HepG2 (cell line): Measurements from ENCODE around the gene WDR82. TPM values are rescaled to one million over a fixed set of nuclear protein-coding genes. Genes with fewer than 3 reads are reported as not detected.

Source experiments
- AGO2 ChIP-seq: fragments of 200-400 bp; formaldehyde crosslinking; optimal IDR thresholded peaks from 2 replicates; pipeline ENCODE3; 2017; ENCODE audit warnings: mild to moderate bottlenecking, low read depth, low read length, moderate library complexity
- GATA4 ChIP-seq: sonication (generic); IDR thresholded peaks from 2 replicates; pipeline ENCODE4 v1.6.1; 2016; ENCODE audit warnings: antibody characterized with exemption, low read depth, borderline replicate concordance
- HDAC1 ChIP-seq: sonication (generic); formaldehyde crosslinking; IDR thresholded peaks from 2 replicates; pipeline ENCODE4 v1.5.1; 2020; ENCODE audit warnings: mild to moderate bottlenecking, missing genetic modification reagents
- KDM3A ChIP-seq: IDR thresholded peaks from 2 replicates; pipeline ENCODE4 v1.6.1; 2018; ENCODE audit warnings: low read depth, missing compliant biosample characterization
- NR2C2 ChIP-seq: sonication (generic); formaldehyde crosslinking; IDR thresholded peaks from 2 replicates; pipeline ENCODE4 v1.4.0; 2020; ENCODE audit warnings: missing genetic modification reagents, mild to moderate bottlenecking, moderate library complexity, borderline replicate concordance
- NR2F2 ChIP-seq: IDR thresholded peaks from 2 replicates; pipeline ENCODE4 v1.6.1; 2012; ENCODE audit warnings: low read depth, inconsistent platforms, borderline replicate concordance
- SAP130 ChIP-seq: IDR thresholded peaks from 2 replicates; pipeline ENCODE4 v1.6.1; 2016; ENCODE audit warnings: low read depth
- SMC3 ChIP-seq: IDR thresholded peaks from 2 replicates; pipeline ENCODE4 v1.6.1; 2011; ENCODE audit warnings: low read length, improper control_type of control experiment
- SNAPC2 ChIP-seq: sonication (generic); formaldehyde crosslinking; IDR thresholded peaks from 2 replicates; pipeline ENCODE4 v1.8.1; 2022; ENCODE audit warnings: mild to moderate bottlenecking, missing genetic modification reagents
- ZBTB8A ChIP-seq: sonication (generic); formaldehyde crosslinking; IDR thresholded peaks from 2 replicates; pipeline ENCODE4 v1.4.0; 2020; ENCODE audit warnings: mild to moderate bottlenecking, low read depth, missing genetic modification reagents, borderline replicate concordance
- ZNF232 ChIP-seq: sonication (generic); formaldehyde crosslinking; IDR thresholded peaks from 2 replicates; pipeline ENCODE4 v1.4.0; 2020; ENCODE audit warnings: missing genetic modification reagents, borderline replicate concordance
- ZNF33B ChIP-seq: sonication (generic); formaldehyde crosslinking; IDR thresholded peaks from 2 replicates; pipeline ENCODE4 v1.5.1; 2020; ENCODE audit warnings: mild to moderate bottlenecking, missing genetic modification reagents
- ZNF556 ChIP-seq: sonication (generic); formaldehyde crosslinking; IDR thresholded peaks from 2 replicates; pipeline ENCODE4 v1.4.0; 2020; ENCODE audit warnings: mild to moderate bottlenecking, missing genetic modification reagents, borderline replicate concordance
- ZNF816 ChIP-seq: sonication (generic); formaldehyde crosslinking; IDR thresholded peaks from 2 replicates; pipeline ENCODE4 v1.8.0; 2022; ENCODE audit warnings: missing genetic modification reagents, mild to moderate bottlenecking, borderline replicate concordance
- polyA plus RNA-seq, 8 experiments: library from polyadenylated mRNA; depleted of rRNA in 3 of 8; stranded (reverse) in 7 of 8; unstranded in 1 of 8; fragments of >200 nt; fragmentation: Illumina TruSeq in 4 of 8; extraction: Trizol in 4 of 8; gene quantifications; 2 replicates each; pipeline versions ENCODE4 v1.2.1 to v1.2.3, GENCODE V29; 2011 to 2016; ENCODE audit warnings: low read depth in 4 of 8, missing spikeins in 1 of 8, mixed read lengths in 1 of 8; ENCODE audit not compliant: insufficient read depth in 1 of 8
- total RNA-seq, 5 experiments: library from RNA; depleted of rRNA; stranded (reverse); fragments of >200 nt; fragmentation: Illumina TruSeq; extraction: Trizol; gene quantifications; 2 replicates each; pipeline ENCODE4 v1.2.3, GENCODE V29; 2016; ENCODE audit warnings: low read depth in 1 of 5
- TF ChIP-seq, protein P1 (sequence below): sonication (generic); formaldehyde crosslinking; IDR thresholded peaks from 2 replicates; pipeline ENCODE4 v1.8.1; 2023; ENCODE audit warnings: missing genetic modification reagents, inconsistent platforms, borderline replicate concordance
- TF ChIP-seq, protein P2 (sequence below): sonication (generic); formaldehyde crosslinking; IDR thresholded peaks from 2 replicates; pipeline ENCODE4 v1.9.0; 2021; ENCODE audit warnings: missing genetic modification reagents, borderline replicate concordance
- TF ChIP-seq, protein P3 (sequence below): sonication (generic); formaldehyde crosslinking; IDR thresholded peaks from 2 replicates; pipeline ENCODE4 v1.4.0; 2020; ENCODE audit warnings: missing genetic modification reagents
- TF ChIP-seq, protein P4 (sequence below): sonication (generic); formaldehyde crosslinking; IDR thresholded peaks from 2 replicates; pipeline ENCODE4 v1.4.0; 2020; ENCODE audit warnings: missing genetic modification reagents
- TF ChIP-seq, protein P5 (sequence below): sonication (generic); formaldehyde crosslinking; IDR thresholded peaks from 2 replicates; pipeline ENCODE4 v1.5.0; 2020; ENCODE audit warnings: mild to moderate bottlenecking, missing genetic modification reagents
- TF ChIP-seq, protein P6 (sequence below): sonication (generic); formaldehyde crosslinking; IDR thresholded peaks from 2 replicates; pipeline ENCODE4 v1.4.0; 2020; ENCODE audit warnings: low read depth, mild to moderate bottlenecking, missing genetic modification reagents

Gene WDR82
- total and polyA plus RNA-seq, 2 of the 13 experiments (the other 11 are each of a cell fraction or from before 2014, with no cell fraction given): 39.1 to 59.5 TPM

DNA sequence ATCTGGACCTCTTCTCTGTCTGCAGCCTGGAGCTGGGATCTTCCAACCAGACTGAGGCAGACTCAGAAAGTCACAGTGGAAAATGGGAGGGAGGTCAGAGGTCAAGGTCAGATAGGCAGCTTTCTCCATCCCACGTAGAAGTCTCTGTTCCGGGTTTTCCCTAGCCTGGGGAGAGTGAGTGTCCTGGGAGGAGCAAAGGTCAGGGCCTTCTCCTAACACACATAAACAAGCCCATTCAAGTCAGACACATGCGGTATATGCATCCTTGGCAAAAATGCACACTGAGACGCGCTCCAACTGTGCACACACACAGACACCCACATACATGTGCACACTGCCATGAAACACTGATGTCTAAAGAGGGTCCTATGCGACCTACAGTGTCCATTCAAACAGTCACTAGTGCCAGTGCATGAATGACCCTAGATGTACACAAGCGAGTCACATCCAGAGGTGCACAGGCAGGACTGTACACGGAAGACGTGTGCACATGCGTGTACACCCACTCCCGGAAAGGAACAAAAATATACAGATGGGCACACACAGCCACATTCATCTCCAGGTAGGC lies 40.2 kb downstream of the WDR82 start (continued):
- peak; percentile 89 for TF ChIP-seq SAP130 (CRISPR knock-in tag)
- peak; percentile 65; the same call in 1 of the 2 replicates for TF ChIP-seq KDM3A (CRISPR knock-in tag)
- TF ChIP-seq SNAPC2: no peak
- TF ChIP-seq AGO2: no peak
- TF ChIP-seq, protein P1, sequence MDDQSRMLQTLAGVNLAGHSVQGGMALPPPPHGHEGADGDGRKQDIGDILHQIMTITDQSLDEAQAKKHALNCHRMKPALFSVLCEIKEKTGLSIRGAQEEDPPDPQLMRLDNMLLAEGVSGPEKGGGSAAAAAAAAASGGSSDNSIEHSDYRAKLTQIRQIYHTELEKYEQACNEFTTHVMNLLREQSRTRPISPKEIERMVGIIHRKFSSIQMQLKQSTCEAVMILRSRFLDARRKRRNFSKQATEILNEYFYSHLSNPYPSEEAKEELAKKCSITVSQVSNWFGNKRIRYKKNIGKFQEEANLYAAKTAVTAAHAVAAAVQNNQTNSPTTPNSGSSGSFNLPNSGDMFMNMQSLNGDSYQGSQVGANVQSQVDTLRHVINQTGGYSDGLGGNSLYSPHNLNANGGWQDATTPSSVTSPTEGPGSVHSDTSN (CRISPR knock-in tag): no peak
- TF ChIP-seq, protein P2, sequence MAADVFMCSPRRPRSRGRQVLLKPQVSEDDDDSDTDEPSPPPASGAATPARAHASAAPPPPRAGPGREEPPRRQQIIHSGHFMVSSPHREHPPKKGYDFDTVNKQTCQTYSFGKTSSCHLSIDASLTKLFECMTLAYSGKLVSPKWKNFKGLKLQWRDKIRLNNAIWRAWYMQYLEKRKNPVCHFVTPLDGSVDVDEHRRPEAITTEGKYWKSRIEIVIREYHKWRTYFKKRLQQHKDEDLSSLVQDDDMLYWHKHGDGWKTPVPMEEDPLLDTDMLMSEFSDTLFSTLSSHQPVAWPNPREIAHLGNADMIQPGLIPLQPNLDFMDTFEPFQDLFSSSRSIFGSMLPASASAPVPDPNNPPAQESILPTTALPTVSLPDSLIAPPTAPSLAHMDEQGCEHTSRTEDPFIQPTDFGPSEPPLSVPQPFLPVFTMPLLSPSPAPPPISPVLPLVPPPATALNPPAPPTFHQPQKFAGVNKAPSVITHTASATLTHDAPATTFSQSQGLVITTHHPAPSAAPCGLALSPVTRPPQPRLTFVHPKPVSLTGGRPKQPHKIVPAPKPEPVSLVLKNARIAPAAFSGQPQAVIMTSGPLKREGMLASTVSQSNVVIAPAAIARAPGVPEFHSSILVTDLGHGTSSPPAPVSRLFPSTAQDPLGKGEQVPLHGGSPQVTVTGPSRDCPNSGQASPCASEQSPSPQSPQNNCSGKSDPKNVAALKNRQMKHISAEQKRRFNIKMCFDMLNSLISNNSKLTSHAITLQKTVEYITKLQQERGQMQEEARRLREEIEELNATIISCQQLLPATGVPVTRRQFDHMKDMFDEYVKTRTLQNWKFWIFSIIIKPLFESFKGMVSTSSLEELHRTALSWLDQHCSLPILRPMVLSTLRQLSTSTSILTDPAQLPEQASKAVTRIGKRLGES: no peak
- TF ChIP-seq ZNF556 (CRISPR knock-in tag): peak; percentile 19; the same call in 1 of the 2 replicates
- TF ChIP-seq NR2F2: peak; percentile 97
- TF ChIP-seq HDAC1: peak; percentile 78
- no peak for TF ChIP-seq ZBTB8A (CRISPR knock-in tag)
- peak; percentile 98 for TF ChIP-seq NR2C2
- TF ChIP-seq ZNF33B (CRISPR knock-in tag): no peak
- TF ChIP-seq, protein P3, sequence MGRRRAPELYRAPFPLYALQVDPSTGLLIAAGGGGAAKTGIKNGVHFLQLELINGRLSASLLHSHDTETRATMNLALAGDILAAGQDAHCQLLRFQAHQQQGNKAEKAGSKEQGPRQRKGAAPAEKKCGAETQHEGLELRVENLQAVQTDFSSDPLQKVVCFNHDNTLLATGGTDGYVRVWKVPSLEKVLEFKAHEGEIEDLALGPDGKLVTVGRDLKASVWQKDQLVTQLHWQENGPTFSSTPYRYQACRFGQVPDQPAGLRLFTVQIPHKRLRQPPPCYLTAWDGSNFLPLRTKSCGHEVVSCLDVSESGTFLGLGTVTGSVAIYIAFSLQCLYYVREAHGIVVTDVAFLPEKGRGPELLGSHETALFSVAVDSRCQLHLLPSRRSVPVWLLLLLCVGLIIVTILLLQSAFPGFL (CRISPR knock-in tag): no peak
- TF ChIP-seq, protein P4, sequence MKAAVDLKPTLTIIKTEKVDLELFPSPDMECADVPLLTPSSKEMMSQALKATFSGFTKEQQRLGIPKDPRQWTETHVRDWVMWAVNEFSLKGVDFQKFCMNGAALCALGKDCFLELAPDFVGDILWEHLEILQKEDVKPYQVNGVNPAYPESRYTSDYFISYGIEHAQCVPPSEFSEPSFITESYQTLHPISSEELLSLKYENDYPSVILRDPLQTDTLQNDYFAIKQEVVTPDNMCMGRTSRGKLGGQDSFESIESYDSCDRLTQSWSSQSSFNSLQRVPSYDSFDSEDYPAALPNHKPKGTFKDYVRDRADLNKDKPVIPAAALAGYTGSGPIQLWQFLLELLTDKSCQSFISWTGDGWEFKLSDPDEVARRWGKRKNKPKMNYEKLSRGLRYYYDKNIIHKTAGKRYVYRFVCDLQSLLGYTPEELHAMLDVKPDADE (CRISPR knock-in tag): no peak
- TF ChIP-seq SMC3: no peak
- no peak for TF ChIP-seq ZNF232 (CRISPR knock-in tag)
- TF ChIP-seq GATA4: no peak; the same call in 1 of the 2 replicates
- TF ChIP-seq ZNF816: no peak
- TF ChIP-seq, protein P5, sequence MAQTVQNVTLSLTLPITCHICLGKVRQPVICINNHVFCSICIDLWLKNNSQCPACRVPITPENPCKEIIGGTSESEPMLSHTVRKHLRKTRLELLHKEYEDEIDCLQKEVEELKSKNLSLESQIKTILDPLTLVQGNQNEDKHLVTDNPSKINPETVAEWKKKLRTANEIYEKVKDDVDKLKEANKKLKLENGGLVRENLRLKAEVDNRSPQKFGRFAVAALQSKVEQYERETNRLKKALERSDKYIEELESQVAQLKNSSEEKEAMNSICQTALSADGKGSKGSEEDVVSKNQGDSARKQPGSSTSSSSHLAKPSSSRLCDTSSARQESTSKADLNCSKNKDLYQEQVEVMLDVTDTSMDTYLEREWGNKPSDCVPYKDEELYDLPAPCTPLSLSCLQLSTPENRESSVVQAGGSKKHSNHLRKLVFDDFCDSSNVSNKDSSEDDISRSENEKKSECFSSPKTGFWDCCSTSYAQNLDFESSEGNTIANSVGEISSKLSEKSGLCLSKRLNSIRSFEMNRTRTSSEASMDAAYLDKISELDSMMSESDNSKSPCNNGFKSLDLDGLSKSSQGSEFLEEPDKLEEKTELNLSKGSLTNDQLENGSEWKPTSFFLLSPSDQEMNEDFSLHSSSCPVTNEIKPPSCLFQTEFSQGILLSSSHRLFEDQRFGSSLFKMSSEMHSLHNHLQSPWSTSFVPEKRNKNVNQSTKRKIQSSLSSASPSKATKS (CRISPR knock-in tag): no peak
- TF ChIP-seq, protein P6, sequence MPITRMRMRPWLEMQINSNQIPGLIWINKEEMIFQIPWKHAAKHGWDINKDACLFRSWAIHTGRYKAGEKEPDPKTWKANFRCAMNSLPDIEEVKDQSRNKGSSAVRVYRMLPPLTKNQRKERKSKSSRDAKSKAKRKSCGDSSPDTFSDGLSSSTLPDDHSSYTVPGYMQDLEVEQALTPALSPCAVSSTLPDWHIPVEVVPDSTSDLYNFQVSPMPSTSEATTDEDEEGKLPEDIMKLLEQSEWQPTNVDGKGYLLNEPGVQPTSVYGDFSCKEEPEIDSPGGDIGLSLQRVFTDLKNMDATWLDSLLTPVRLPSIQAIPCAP (CRISPR knock-in tag): no peak
